GM08714 (cell line): Measurements from ENCODE around the gene NPB.

Experiments used
- H3K4me3 ChIP-seq: fragments of 200-500 bp; sonication (Bioruptor generic); 2 replicates; pipeline ENCODE4 v1.5.1; 2014; ENCODE audit warnings: mild to moderate bottlenecking, low read length, inconsistent platforms
- ZNF274 ChIP-seq: IDR thresholded peaks from 2 replicates; pipeline ENCODE4 v1.6.1; 2012; ENCODE audit warnings: mild to moderate bottlenecking, low read depth, low read length

Gene NPB

DNA sequence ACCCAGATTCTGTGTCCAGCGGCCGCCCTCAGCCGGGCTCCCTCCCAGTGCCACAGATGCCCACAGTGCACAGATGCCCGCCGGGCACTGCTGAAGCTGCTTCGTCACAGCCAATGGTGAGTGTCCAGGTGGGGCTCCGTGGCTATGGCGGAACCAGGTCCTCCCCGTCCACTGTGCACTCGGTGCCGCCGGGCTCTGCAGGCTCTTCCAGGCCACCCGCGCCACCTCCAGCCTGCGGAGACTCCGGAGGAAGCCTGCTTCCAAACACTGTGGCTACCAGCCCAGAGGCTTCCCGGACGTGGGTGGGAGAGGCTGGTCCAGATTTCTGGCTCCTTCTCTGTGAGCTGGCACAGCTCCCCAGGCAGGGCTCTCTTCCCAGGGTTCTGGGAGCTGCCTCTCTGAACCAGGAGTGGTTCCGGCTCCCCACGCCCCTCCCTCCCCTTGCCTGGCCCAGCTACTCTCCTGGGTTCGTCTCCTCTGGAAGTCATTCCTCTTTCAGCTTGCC, 37.9 kb downstream of the NPB start:
- no peak overlapping the region for H3K4me3 ChIP-seq
- TF ChIP-seq ZNF274: no peak

DNA sequence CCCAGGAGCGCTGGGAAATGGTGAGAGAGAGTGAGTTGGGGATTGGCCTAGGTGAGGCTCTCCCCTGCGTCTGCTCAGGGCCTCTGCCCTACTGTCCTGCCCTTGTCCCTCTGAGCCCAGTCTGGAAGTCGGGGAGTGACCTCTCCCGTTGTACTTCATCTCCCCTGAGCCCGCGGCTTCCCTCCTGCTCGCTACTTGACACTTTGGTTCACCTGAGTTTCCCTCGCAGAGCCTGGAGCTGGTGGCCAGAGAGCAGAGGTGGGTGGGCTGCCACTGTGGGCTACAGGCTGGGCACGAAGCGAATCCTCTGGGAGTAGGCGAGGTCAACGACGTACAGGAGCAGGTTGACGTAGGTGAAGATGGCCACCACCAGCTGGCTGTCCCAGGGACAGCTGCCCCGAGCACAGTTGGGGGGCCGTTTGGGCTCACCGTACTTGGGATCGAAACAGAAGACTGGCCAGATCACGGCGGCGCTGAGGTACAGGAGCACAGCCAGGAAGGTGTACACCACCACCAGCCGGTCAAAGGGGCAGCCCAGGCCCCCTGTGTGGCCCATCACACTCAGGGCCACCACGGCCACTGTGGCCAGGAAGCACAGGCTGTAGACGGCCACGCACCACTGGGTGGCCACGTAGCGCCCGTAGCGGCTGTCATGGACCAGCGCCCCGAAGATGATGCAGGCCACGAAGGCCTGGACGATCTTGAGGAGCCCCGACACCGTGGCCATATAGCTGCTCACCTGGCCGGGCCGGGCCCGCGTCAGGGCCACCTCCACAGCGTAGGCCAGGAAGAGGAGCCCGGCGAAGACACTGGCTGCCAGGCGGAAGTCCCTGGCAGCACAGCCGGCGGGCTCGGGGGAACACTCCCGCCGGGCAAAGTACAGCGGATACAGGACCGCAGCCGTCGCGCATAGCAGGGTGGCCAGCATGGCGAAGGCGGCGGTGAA, 38.8 kb downstream of the NPB start:
- H3K4me3 ChIP-seq: no peak overlapping the region
- TF ChIP-seq ZNF274: no peak

DNA sequence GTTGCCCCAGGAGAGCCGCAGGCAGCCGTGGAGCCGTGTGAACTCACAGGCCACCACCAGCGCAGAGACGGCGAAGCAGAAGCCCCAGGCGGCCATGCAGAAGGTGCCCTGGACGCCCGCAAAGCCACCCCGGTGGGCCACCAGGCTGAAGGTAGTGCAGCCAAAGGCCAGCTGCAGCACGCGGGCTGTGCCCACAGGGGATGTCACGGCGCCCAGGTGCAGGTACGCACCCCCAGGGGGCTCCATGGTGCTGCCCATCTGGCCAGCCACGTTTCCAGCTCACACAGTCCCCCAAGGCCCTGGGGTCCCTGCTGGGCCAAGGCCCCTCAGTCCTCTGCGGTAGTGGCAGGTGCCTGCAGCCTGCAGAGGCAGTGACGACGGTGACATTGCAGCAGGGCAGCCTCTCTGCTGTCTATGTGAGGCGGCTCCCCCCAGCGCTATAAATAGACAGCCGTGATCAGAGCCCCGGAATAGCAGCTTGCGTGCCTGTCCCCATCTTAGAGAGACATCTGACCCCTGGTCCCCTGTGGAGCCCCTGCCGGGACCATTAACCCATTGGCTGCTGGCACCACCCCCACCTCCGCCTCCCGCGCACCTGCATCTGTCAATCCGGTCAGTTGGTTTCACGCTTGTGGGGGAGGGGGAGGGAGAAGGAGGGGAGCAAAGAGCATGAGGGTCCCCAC, 39.6 kb downstream of the NPB start:
- TF ChIP-seq ZNF274: no peak
- no peak overlapping the region for H3K4me3 ChIP-seq

DNA sequence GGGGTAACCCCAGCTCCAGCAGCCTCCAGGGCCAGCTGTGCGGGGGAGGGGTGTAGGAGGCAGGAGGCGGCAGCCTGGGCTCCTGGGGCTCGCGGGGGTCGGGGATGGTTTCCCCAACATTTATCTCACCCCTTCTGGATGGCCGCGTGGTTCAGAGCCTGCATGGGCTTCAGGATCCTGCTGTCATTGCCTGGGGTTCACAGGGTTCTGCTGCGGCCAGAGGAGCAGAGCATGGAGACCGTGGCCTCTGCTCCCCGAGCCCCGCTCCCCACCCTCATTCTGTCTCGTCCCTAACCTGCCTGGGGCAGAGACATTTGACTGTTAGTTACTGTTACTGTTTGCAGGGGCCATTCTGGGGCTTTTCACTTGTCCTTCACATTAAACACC, 40.1 kb downstream of the NPB start:
- H3K4me3 ChIP-seq: no peak overlapping the region
- TF ChIP-seq ZNF274: no peak

DNA sequence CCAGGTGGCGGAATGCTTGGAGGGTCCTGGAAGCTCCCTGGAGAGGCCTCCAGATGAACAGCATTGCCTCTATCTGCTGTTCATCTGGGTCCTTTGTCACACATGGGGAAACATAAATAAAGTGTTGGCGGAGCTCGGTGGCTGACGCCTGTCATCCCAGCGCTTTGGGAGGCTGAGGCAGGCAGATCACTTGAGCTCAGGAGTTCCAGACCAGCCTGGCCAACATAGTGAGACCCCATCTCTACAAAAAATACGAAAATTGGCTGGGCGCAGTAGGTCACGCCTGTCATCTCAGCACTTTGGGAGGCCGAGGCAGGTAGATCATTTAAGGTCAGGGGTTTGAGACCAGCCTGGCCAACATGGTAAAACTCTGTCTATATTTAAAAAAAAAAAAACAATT, 42.8 kb downstream of the NPB start:
- no peak overlapping the region for H3K4me3 ChIP-seq
- TF ChIP-seq ZNF274: no peak

DNA sequence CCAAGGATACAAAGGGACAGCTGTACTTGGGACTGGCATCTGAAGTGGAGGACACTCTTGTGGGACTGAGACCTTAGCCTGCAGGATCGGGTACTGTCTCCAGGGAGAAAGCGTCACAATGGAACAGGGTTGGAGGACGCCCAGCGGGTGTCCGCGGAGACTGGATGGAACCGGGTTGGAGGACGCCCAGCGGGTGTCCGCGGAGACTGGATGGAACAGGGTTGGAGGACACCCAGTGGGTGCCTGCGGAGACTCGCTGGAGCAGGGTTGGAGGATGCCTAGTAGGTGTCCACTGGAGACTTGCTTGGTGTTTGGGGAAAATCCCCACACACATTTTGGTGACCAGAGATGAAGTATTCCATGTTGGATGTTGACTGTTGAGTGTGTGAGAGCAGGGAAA, 45.2 kb downstream of the NPB start, which contains the start of gene MYADML2:
MYADML2 (minus strand) TSS at position 45 of the 400 bp plus-strand sequence. CDS start 5,492 bp downstream, outside the sequence.
- TF ChIP-seq ZNF274: no peak

DNA sequence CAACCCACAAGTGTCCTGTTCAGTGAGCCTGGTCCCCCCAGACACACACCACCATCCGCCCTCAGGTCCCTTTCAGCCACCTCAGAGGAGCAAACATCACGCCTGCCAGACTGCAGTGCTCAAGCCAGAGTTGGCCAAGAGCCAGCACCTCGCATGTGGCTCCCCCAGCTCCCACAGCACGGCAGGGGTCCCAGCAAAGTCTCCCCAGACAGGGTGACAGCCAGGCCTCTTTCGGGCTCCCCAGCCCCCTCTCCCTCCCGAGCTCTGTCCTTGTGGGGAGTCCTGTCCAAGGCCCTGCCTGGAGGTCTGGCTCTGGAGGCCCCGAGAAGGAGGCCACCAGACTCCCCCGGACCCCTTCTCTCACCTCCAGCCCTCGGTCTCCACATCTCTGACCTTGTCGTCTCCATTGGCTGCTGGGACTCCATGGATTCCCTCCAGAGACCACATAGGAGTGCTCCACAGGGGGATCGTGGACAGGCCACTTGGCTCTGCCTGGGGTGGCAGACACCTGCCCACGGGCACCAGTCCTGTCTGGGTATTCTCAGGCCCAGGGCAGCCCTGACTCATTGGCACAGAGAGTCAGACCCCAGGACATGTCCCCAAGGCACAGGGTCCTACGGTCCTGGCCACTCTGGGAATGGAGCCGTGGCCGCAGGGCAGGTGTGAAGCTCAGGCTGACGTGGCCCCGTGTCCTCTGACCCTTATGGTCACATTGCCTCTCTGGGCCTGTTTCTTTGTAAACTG, 46.8 kb downstream of the NPB start:
- TF ChIP-seq ZNF274: no peak
- no peak overlapping the region for H3K4me3 ChIP-seq

More for the DNA sequence above, 45.2 kb downstream of the NPB start, which contains the start of gene MYADML2:
- no peak within 1 kb of the TSS for H3K4me3 ChIP-seq

DNA sequence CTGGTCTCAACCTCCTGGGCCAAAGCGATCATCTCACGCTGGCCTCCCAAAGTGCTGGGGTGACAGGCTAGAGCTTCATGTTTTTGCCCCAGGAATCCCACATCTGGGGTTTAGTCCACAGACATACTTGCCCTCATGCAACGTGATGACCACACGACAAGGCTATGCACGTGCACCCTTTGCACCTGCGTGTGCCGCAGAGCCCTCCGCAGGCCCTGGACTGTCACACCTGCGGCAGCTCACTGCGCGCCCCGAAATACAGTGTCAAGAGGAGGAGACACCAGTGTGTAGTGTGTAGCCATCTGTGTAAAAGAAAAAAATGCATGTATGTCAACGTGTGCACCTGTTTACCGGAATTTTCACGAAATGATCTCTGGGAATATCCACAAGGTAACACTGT, 48.5 kb downstream of the NPB start:
- H3K4me3 ChIP-seq: no peak overlapping the region
- TF ChIP-seq ZNF274: no peak

DNA sequence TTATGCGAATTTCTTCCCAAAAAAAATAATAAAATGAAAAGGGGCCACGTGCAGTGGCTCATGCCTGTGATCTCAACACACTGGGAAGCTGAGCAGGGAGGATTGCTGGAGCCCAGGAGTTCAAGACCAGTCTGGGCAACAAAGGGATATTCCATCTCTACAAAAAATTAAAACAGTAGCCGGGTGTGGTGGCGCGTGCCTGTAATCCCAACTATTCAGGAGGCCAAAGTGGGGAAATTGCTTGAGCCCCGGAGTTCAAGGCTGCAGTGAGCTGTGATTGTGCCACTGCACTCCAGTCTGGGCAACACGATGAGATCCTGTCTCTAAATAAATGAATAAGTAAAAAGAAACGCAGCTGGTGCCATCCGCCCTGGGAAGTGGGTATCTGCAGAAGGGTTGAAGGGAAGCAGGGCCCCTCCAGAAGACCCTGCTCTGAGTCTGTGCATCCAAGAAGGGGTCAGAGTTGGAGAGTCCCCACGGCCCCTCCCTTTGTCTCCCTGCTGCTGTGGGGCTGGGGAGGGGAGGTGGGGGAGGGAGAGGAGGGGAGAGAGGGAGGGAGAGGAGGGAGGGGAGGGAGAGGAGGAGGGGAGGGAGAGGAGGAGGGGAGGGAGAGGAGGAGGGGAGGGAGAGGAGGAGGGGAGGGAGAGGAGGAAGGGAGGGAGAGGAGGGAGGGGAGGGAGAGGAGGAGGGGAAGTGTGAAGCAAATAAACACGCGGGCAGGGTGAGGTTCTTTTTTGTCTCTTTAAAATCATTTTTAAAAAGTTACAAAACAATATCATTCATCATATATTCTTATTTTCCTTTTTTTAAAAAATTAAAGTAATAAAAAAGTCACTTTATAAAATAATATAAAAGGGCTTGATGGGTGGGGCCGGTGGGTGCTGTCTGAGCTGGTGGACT, 50.0 kb downstream of the NPB start:
- TF ChIP-seq ZNF274: no peak
- H3K4me3 ChIP-seq: no peak overlapping the region
